ENCODE results near the gene TSEN54.

Gene TSEN54

GRCh38 chr17:75565618-75566017 lies 49.3 kb downstream of the TSEN54 start:
- DNase-seq (ENCODE audit: low spot score), result no peak

- no peak for DNase-seq (ENCODE audit: low spot score)
Observed at GRCh38 chr17:75566416-75566815, 50.1 kb downstream of the TSEN54 start.

GRCh38 chr17:75566834-75567233 lies 50.5 kb downstream of the TSEN54 start:
- DNase-seq (ENCODE audit: low spot score), result no peak

DNA sequence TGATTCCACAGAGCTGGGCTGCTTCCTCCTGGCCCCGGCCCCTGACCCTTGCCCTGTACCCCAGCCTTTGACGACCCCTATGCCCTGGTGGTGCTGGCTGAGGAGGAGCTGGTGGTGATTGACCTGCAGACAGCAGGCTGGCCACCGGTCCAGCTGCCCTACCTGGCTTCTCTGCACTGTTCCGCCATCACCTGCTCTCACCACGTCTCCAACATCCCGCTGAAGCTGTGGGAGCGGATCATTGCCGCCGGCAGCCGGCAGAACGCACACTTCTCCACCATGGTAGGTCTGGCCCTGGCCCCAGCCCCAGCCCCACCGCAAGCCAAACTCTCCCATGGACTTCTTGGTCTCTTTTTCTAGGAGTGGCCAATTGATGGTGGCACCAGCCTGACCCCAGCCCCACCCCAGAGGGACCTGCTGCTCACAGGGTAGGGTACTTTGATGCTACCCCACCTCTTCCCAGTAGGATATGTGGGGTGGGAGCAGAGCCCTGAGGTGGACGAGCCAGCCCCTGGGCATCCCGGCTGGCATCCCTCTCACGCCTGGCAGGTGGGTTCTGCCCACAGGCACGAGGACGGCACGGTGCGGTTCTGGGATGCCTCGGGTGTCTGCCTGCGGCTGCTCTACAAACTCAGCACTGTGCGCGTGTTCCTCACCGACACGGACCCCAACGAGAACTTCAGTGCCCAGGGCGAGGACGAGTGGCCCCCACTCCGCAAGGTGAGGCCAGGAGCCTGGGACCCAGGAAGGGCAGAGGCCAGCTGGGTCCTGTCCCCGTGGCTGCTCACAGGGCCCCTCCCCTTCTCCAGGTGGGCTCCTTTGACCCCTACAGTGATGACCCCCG lies 52.3 kb downstream of the TSEN54 start:
- DNase-seq (ENCODE audit: low spot score), result no peak

- no peak for DNase-seq (ENCODE audit: low spot score)
Observed at GRCh38 chr17:75570034-75570676, 53.8 kb downstream of the TSEN54 start.

DNA sequence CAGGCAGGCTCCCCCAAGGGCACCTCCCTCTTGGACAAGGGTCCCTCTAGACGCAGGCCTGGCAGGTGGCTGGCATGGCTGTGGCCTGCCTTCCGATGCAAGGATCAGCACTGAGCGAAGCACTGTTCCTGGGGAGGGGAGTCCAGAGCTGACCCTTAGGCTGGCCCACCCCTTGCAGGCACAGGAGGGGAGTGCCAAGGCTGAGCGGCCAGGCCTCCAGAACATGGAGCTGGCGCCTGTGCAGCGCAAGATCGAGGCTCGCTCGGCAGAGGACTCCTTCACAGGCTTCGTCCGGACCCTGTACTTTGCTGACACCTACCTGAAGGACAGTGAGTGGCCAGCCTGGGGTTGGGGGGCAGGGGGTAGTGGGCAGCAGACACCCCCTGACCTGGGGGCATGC lies 54.4 kb downstream of the TSEN54 start:
- DNase-seq (ENCODE audit: low spot score), result no peak

GRCh38 chr17:75571197-75571884 lies 55.0 kb downstream of the TSEN54 start:
- DNase-seq (ENCODE audit: low spot score), result no peak

DNA sequence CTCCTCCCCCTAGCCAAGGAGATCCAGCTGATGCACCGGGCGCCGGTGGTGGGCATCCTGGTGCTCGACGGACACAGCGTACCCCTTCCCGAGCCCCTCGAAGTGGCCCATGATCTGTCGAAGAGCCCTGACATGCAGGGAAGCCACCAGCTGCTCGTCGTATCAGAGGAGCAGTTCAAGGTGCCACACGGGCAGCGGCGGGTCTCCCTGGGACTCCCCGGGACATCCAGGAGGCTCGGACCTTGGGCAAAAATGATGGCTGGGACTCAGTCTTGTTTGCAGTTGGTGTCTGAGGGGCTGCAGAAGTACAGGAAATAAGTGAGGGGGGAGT lies 55.5 kb downstream of the TSEN54 start:
- DNase-seq (ENCODE audit: low spot score), result no peak

DNA sequence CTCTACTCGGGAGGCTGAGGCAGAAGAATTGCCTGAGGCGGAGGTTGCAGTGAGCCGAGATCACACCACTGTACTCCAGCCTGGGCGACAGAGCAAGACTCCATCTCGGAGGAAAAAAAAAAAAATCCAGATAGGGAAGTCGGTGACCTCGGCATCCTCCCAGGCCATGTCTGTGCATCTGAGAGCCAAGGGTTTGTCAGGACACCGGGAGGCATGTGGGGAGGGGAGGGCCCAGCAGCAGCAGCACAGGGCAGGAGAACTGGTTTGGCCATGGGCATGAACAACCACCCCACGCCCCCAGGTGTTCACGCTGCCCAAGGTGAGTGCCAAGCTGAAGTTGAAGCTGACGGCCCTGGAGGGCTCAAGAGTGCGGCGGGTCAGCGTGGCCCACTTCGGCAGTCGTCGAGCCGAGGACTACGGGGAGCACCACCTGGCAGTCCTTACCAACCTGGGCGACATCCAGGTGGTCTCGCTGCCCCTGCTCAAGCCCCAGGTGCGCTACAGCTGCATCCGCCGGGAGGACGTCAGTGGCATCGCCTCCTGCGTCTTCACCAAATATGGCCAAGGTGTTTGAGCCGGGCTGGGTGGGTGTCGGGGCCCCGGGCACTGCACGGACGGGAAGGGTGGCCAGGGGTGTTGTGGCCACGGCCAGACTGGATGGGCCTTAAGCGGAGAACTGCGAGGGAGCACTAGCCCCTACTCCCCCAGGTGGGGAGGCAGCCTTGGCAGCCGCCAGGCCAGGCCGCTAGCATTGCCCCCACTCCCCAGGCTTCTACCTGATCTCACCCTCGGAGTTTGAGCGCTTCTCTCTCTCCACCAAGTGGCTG lies 56.6 kb downstream of the TSEN54 start:
- DNase-seq (ENCODE audit: low spot score), result no peak

- DNase-seq (ENCODE audit: low spot score), result no peak
Observed at GRCh38 chr17:75573540-75573957, 57.2 kb downstream of the TSEN54 start.

DNA sequence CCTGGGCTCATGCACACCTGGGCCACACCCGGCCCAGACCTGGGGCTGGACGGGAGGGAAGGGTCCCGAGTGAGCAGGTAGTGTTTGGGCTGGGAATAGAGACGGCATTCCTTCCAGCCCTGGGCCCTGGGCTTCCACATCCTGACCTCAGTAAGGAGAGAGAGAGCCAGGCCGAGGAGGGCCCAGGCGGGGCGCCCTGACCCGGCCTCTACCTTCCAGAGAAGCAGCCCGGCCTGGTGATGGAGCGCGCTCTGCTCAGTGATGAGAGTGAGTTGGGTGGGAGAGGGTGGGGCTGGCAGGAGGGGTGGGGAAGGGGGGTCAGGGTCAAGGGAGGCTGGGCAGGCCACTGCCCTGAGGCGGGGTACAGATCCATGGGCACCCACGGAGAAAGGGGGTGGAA lies 57.7 kb downstream of the TSEN54 start:
- no peak for DNase-seq (ENCODE audit: low spot score)

Measured in HuH-7 (cell line).